Panc1 (cell line): ENCODE data around the gene PIGU. TPM values are rescaled to one million over a fixed set of nuclear protein-coding genes. Genes with fewer than 3 reads are reported as not detected.

Source experiments
- ATAC-seq: fragments of 200-7000 bp; cut with Tn5 transposase; 2 replicates; pipeline ENCODE4 v1.9.1; 2020; ENCODE audit warnings: mild to moderate bottlenecking, moderate library complexity
- BruUV-seq: library from RNA; stranded (reverse); fragments of 400-500 nt; replicated peaks from 2 replicates; lab custom pipeline; 2021; lab: Mats Ljungman, UMichigan
- CTCF ChIA-PET: fragments of 300-600 bp; sonication (Branson Sonifier 250); formaldehyde crosslinking; loops from one replicate; lab custom pipeline; 2022; ENCODE audit warnings: antibody characterized with exemption; lab: Charles Lee
- POLR2A ChIA-PET: fragments of 300-600 bp; sonication (Branson Sonifier 250); formaldehyde crosslinking; loops from one replicate; lab custom pipeline; 2022; ENCODE audit warnings: antibody characterized with exemption; lab: Charles Lee
- DNase-seq: peaks from one replicate; pipeline ENCODE4 v3.0.0-alpha.2; 2010; ENCODE audit warnings: low read depth, low spot score
- H3K27ac ChIP-seq: 2 replicates; pipeline ENCODE4 v1.5.1; 2011; ENCODE audit warnings: mild to moderate bottlenecking, low read length, inconsistent platforms
- H3K27me3 ChIP-seq: fragments of 200-500 bp; sonication (Bioruptor generic); 2 replicates; pipeline ENCODE4 v1.6.0; 2014; ENCODE audit warnings: low read length, inconsistent platforms; ENCODE audit not compliant: control insufficient read depth, insufficient read depth
- H3K36me3 ChIP-seq: fragments of 200-500 bp; sonication (Bioruptor generic); 2 replicates; pipeline ENCODE4 v1.5.1; 2014; ENCODE audit warnings: inconsistent platforms, mild to moderate bottlenecking, low read length, moderate library complexity; ENCODE audit not compliant: control insufficient read depth, insufficient read depth
- H3K4me1 ChIP-seq: 2 replicates; pipeline ENCODE4 v1.5.1; 2011; ENCODE audit warnings: inconsistent platforms, mild to moderate bottlenecking, low read length, moderate library complexity; ENCODE audit not compliant: control insufficient read depth, insufficient read depth
- H3K4me3 ChIP-seq, 2 experiments: 2 replicates each; pipeline ENCODE4 v1.5.1; 2011 to 2012; ENCODE audit warnings: low read depth in 2 of 2, low read length in 2 of 2, mild to moderate bottlenecking in 2 of 2, inconsistent platforms in 1 of 2, moderate library complexity in 1 of 2
- H3K9me3 ChIP-seq: fragments of 200-500 bp; sonication (Bioruptor generic); 2 replicates; pipeline ENCODE4 v1.5.1; 2014; ENCODE audit warnings: low read depth, mild to moderate bottlenecking, inconsistent platforms, low read length, moderate library complexity; ENCODE audit not compliant: control insufficient read depth, insufficient read depth
- CTCF ChIP-seq: fragments of 450-650 bp; IDR thresholded peaks from 2 replicates; pipeline ENCODE4 v1.5.1; 2017; ENCODE audit warnings: mild to moderate bottlenecking
- POLR2AphosphoS5 ChIP-seq: IDR thresholded peaks from 2 replicates; pipeline ENCODE4 v1.6.1; 2012; ENCODE audit warnings: mild to moderate bottlenecking, low read depth, low read length, moderate library complexity
- SIN3A ChIP-seq: IDR thresholded peaks from 2 replicates; pipeline ENCODE4 v1.6.1; 2012; ENCODE audit warnings: low read depth, mild to moderate bottlenecking, low read length, moderate library complexity, borderline replicate concordance; ENCODE audit not compliant: insufficient read depth
- TCF7L2 ChIP-seq: IDR thresholded peaks from 2 replicates; pipeline ENCODE4 v1.6.1; 2011; ENCODE audit warnings: mild to moderate bottlenecking, low read depth, low read length, inconsistent platforms
- in situ Hi-C: cut with HindIII; loops from 2 replicates; pipeline ENCODE4 v1.10.0; 2016; ENCODE audit warnings: low sequenced_read_pairs, low pct_unique_long_range_greater_than_20kb
- intact Hi-C: fragments of 100-400 bp; cut with micrococcal nuclease; formaldehyde crosslinking; loops from one replicate; pipeline ENCODE4 v1.10.0; 2022; ENCODE audit not compliant: unreplicated experiment
- total RNA-seq: library from RNA; stranded (reverse); gene quantifications from one replicate; pipeline ENCODE4 v1.2.1, GENCODE V29; 2021; ENCODE audit not compliant: unreplicated experiment
- TF ChIP-seq, protein P1 (sequence below), 2 experiments: IDR thresholded peaks; 2 replicates each; pipeline ENCODE4 v1.6.1; 2011 to 2012; ENCODE audit warnings: low read depth in 2 of 2, control low read depth in 1 of 2, low read length in 1 of 2, mild to moderate bottlenecking in 1 of 2, moderate library complexity in 1 of 2; ENCODE audit not compliant: insufficient read depth in 1 of 2

PIGU gene
- total RNA-seq, 1 experiment from 2014 or later = 22.9 TPM

DNA sequence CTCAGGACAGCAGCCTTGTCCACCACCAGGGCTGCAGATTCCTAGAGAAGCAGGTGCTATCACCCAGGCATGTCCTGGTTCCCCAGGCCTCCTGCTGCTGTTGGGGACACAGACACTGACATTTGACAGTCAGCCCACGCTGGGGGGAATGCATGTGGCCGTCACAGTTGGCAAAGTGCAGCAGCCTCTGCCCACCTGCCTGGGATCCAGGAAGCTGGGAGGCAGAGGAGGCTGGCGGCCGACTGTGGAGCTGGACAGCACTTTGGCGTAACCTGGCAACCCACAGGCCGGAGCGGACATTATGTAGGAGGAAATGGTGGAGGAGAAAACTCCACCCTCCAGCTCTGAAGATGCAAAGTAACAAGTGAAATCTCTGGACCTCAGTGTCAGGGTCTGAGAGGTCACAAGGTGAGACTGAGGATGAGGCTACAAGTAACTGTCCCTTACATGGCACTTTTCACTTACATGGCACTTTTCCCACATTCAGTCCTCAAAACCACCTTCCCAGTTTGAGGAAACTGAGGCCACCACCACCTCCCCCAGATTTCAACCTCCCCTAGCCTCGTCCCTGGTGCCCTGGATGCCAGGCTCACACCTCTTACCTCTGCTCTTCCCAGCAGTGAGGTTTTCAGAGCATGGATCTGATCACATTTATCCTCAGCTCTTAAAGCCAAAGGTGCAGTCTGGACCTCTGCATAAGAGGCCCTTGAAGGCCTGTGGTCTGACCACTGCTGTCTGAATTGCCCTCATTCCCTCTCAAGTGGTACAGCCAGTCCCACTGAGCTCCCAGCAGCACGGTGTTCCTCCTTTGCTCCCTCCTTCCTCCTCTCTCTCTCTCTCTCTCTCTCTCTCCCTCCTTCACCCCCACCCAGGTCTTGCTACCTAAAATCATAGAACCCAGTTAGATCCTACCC is 109.7 kb downstream of the PIGU start:
- Histone ChIP-seq H3K27ac (no peak overlapping the region), H3K36me3 (no peaks in the 10 kb centered on the region; the same call in 1 of the 2 replicates), H3K4me1 (no peaks in the 10 kb centered on the region), H3K27me3 (no peaks in the 10 kb centered on the region), H3K9me3 (no peaks in the 10 kb centered on the region), H3K4me3 (no peak overlapping the region)
- in situ Hi-C loops (no loop called here), intact Hi-C loops (loop anchor here (10.0 kb wide), 1 partner anchor 138 kb away; the partner anchor contains the start of gene TP53INP2)
- DNase-seq (no peak), ATAC-seq (0 out of 2 replicates have a peak, but pooled peaks have one; percentile 37)
- BruUV-seq = no TSS peak
- ChIA-PET POLR2A (interaction anchor here (0.6 kb wide), 2 partner anchors 160 to 170 kb away, joined by 5 to 6 read pairs; no protein-coding TSS in a partner anchor), CTCF (interaction anchor here (0.5 kb wide), 1 partner anchor 276 kb away, joined by 9 read pairs; no protein-coding TSS in a partner anchor)
- TF ChIP-seq POLR2AphosphoS5 (no peak), SIN3A (no peak), CTCF (no peak), TCF7L2 (no peak)
- TF ChIP-seq, protein P1, sequence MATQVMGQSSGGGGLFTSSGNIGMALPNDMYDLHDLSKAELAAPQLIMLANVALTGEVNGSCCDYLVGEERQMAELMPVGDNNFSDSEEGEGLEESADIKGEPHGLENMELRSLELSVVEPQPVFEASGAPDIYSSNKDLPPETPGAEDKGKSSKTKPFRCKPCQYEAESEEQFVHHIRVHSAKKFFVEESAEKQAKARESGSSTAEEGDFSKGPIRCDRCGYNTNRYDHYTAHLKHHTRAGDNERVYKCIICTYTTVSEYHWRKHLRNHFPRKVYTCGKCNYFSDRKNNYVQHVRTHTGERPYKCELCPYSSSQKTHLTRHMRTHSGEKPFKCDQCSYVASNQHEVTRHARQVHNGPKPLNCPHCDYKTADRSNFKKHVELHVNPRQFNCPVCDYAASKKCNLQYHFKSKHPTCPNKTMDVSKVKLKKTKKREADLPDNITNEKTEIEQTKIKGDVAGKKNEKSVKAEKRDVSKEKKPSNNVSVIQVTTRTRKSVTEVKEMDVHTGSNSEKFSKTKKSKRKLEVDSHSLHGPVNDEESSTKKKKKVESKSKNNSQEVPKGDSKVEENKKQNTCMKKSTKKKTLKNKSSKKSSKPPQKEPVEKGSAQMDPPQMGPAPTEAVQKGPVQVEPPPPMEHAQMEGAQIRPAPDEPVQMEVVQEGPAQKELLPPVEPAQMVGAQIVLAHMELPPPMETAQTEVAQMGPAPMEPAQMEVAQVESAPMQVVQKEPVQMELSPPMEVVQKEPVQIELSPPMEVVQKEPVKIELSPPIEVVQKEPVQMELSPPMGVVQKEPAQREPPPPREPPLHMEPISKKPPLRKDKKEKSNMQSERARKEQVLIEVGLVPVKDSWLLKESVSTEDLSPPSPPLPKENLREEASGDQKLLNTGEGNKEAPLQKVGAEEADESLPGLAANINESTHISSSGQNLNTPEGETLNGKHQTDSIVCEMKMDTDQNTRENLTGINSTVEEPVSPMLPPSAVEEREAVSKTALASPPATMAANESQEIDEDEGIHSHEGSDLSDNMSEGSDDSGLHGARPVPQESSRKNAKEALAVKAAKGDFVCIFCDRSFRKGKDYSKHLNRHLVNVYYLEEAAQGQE (IDR thresholded peaks at IDR 0.05; ENCODE audit: insufficient read depth in 1 of 2, low read depth in 2 of 2, low read length in 1 of 2) = no peak

DNA sequence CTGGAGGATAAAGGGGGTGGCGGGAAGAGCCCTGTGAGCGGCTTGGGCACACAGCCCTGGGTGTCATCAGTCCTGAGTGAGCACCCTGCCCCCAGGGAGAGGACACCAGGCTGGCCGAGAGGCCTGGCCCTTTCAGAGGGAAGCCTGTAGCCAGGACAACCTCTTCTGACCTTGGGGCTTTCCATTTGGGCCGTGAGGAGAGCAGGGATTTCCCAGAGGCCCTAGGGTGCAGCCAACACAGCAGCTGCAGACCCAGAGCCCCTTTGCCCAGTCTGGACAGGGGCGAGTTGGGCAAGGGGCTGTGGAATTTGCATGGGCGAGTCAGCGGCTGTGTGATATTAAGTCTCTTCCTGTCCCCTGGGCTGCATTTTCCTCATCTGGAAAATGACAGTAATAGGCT is 112.1 kb downstream of the PIGU start:
- POLR2A ChIA-PET = no interaction called here
- DNase-seq = no peak

More for the DNA sequence above, 112.1 kb downstream of the PIGU start:
- Histone ChIP-seq H3K27me3 (no peaks in the 10 kb centered on the region), H3K4me3 (no peak overlapping the region), H3K9me3 (no peaks in the 10 kb centered on the region), H3K36me3 (no peaks in the 10 kb centered on the region), H3K4me1 (no peaks in the 10 kb centered on the region), H3K27ac (no peak overlapping the region)
- CTCF ChIA-PET = interaction anchor here (0.5 kb wide), 1 partner anchor 186 kb away, joined by 5 read pairs; no protein-coding TSS in a partner anchor
- no peak for ATAC-seq
- in situ Hi-C loops = no loop called here
- intact Hi-C loops = loop anchor here (10.0 kb wide), 1 partner anchor 140 kb away; the partner anchor contains the start of gene TP53INP2
- TF ChIP-seq SIN3A (no peak), TCF7L2 (no peak), POLR2AphosphoS5 (no peak), CTCF (no peak)
- TF ChIP-seq, protein P1 (IDR thresholded peaks at IDR 0.05; ENCODE audit: insufficient read depth in 1 of 2, low read depth in 2 of 2, low read length in 1 of 2) = no peak
- no TSS peak for BruUV-seq
